Thyroid gland (tissue), 4 donors: Measurements from ENCODE around the gene GALNT9. TPM values are rescaled to one million over a fixed set of nuclear protein-coding genes. Genes with fewer than 3 reads are reported as not detected.

Experiments used
- DNase-seq, 2 donors: peaks; one replicate each; pipeline ENCODE4 v3.0.0-alpha.2; 2019
- H3K27ac ChIP-seq, 3 donors: fragments of 200-600 bp; sonication (generic); 1 replicate in 2 of 3; 2 replicates in 1 of 3; pipeline ENCODE4 v1.5.1; 2016 to 2019; ENCODE audit warnings: mild to moderate bottlenecking in 1 of 3, moderate library complexity in 1 of 3
- H3K27me3 ChIP-seq: fragments of 200-600 bp; sonication (generic); one replicate; pipeline ENCODE4 v1.5.1; 2019
- H3K36me3 ChIP-seq, 2 donors: fragments of 200-600 bp; sonication (generic); one replicate each; pipeline ENCODE4 v1.5.1; 2016 to 2019
- H3K4me1 ChIP-seq, 2 donors: fragments of 200-600 bp; sonication (generic); one replicate each; pipeline ENCODE4 v1.5.1; 2017 to 2019
- H3K4me3 ChIP-seq, 3 donors: fragments of 200-600 bp; sonication (generic); replicated peaks in 1 of 3; 1 replicate in 2 of 3; 2 replicates in 1 of 3; pipeline ENCODE4 v1.5.1; 2016; ENCODE audit warnings: mild to moderate bottlenecking in 1 of 3
- H3K9me3 ChIP-seq: fragments of 200-600 bp; sonication (generic); one replicate; pipeline ENCODE4 v1.5.1; 2017
- POLR2A ChIP-seq, 2 donors: fragments of 450-650 bp; IDR thresholded peaks; one replicate each; pipeline ENCODE4 v1.6.1; 2017; ENCODE audit warnings: antibody characterized with exemption in 2 of 2, mild to moderate bottlenecking in 2 of 2, moderate library complexity in 1 of 2
- WGBS, 2 donors: methylation state at CpG; one replicate each; pipeline ENCODE4 v1.1.5; 2017; 5-methylcytosine and 5-hydroxymethylcytosine counted together
- intact Hi-C: fragments of 100-400 bp; cut with DNase I; formaldehyde crosslinking; loops from one replicate; pipeline ENCODE4 v1.15.1; 2023
- small RNA-seq: library from RNA; depleted of rRNA; stranded (forward); fragments of <200 nt; gene quantifications from one replicate; pipeline ENCODE3, GENCODE V24; 2016
- total RNA-seq, 4 donors: library from RNA; depleted of rRNA; stranded (reverse); fragments of >200 nt; gene quantifications; one replicate each; pipeline ENCODE4 v1.2.3, GENCODE V29; 2016
- TF ChIP-seq, protein P1 (sequence below), 6 experiments: fragments of 200-600 bp in 3 of 6; fragments of 450-650 bp in 3 of 6; sonication (generic) in 3 of 6; IDR thresholded peaks; one replicate each; pipeline ENCODE4 v1.5.1; 2016 to 2019; ENCODE audit warnings: antibody characterized with exemption in 6 of 6, mild to moderate bottlenecking in 2 of 6, inconsistent platforms in 1 of 6, moderate library complexity in 1 of 6

GALNT9 gene
- total RNA-seq, 4 donors from 2014 or later, result 2.2 to 29.2 (median 15.9) TPM

DNA sequence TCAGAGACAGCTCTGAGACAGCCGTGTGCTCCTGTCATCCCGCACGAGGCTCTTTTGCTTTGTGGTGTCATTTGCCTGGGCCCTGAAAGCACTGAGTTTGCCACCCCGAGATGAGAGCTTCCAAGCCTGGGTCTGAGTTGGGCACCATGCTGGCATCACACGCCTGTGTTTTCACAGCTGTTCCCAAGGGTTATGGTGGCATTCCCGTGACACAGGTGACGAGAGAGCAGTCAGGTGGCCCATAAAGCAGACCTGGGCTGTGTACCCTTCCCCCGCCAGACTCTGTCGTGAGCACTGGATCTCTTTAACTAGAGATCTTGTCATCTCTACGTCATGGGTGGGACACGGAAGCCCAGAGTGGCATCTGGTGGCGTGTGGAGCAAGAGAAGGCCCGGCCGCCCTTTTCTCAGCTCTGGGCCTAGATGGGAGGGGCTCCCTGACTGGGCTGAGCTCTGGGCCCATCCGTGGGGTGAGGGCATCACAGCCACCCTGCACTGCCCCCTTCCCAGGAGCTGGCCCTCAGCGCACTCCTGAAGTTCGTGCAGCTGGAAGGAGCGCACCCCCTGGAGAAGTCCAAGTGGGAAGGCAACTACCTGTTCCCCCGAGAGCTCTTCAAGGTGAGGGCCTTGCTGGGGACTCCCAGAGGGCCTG, 182.5 kb downstream of the GALNT9 start:
- Histone ChIP-seq H3K4me1 (peaks cover 18 to 21% of the 10 kb centered on the region in 2 donors), H3K36me3 (peaks cover under 1 to 3% of the 10 kb centered on the region in 2 donors), H3K27ac (no peak overlapping the region), H3K27me3 (no peaks in the 10 kb centered on the region), H3K9me3 (no peaks in the 10 kb centered on the region), H3K4me3 (no peak overlapping the region)
- DNase-seq, result peak in 1 of 2 donors; percentile 1
- WGBS, 2 donors, result 94 to 98% methylated on average over 12 to 15 of the region's 19 CpGs
- no peak for TF ChIP-seq POLR2A (IDR thresholded peaks at IDR 0.05)
- TF ChIP-seq, protein P1, sequence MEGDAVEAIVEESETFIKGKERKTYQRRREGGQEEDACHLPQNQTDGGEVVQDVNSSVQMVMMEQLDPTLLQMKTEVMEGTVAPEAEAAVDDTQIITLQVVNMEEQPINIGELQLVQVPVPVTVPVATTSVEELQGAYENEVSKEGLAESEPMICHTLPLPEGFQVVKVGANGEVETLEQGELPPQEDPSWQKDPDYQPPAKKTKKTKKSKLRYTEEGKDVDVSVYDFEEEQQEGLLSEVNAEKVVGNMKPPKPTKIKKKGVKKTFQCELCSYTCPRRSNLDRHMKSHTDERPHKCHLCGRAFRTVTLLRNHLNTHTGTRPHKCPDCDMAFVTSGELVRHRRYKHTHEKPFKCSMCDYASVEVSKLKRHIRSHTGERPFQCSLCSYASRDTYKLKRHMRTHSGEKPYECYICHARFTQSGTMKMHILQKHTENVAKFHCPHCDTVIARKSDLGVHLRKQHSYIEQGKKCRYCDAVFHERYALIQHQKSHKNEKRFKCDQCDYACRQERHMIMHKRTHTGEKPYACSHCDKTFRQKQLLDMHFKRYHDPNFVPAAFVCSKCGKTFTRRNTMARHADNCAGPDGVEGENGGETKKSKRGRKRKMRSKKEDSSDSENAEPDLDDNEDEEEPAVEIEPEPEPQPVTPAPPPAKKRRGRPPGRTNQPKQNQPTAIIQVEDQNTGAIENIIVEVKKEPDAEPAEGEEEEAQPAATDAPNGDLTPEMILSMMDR (IDR thresholded peaks at IDR 0.05), result no peak
- intact Hi-C loops, result loop anchor here (10.0 kb wide), 2 partner anchors 62 to 348 kb away; partner anchors contain the start of gene FBRSL1

Small RNA genes within 50 kb of the gene (small RNA-seq; reads per million reads assigned to genes)
- not detected for gene AC138466.3

Other genes with a start within 250 kb of the GALNT9 start
- gene DDX51, start 185.3 kb downstream of the GALNT9 start, total RNA-seq, result 10 to 100 TPM; 11.2 to 23.1 (median 13.7) TPM
- 10 to 100 TPM in 2 of 4 donors, 1 to 10 TPM in 2; 9.3 to 22.4 (median 10.1) TPM for gene NOC4L, start 185.1 kb downstream of the GALNT9 start, total RNA-seq
- gene FBRSL1, start 160.6 kb upstream of the GALNT9 start, total RNA-seq, result 10 to 100 TPM in 2 of 4 donors, 1 to 10 TPM in 2; 9.2 to 19.7 (median 12.0) TPM